HL-60/S4 (cell line): ENCODE data around the gene BBS4.

ENCODE experiments used
- in situ Hi-C: fragments of 300-500 bp; cut with MboI; formaldehyde crosslinking; loops from 2 replicates; pipeline ENCODE4 v1.14.3; 2022; ENCODE audit warnings: low sequenced_read_pairs

BBS4 gene

DNA sequence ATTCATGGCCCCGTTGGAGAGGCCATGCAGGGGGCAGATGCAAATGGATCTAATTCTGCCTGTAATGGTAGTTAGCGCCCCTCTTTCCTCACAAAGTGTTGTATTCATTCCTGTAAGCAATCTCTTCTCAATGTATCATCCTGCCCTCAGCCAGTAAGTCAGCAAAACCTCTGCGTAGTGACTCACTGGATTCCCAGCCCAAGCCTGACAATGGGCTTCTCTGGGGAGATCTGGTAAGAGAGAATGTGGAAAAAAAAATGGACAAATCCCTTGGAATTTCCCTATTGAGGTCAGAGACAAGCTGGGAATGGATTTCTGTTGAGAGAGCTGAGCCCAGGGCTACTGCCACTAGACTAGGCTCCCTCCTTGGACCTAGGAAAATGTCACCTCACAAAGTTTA lies 72.2 kb downstream of the BBS4 start:
- in situ Hi-C loops: no loop called here

DNA sequence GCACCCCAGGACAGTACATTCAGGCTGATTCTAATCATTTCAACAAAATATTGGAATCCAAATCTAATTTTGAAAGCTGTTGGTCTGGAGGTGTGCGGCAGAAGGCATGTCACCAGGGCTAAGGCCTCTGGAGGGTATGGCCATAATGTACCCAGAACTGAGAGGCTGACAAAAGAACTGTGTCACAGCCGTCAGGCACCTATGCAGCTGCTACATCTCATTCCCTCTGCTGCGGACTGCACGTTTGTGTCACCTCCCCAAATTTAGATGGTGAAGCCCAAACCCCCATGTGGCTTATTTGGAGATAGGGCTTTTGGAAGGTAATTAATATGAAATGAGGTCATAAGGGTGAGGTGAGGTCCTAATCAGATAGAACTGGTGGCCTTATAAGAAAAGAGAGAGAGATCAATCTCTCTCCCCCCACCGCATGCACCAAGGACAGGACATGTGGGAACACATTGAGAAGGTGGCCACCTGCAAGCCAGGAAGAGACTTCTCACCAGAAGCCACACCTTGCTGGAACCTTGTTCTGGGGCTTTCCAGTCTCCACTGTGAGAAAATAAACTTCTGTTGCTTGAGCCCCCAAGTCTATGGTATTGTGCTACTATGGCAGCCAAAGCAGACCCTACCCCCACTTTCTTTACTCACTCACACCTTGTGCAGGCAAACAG lies 74.7 kb downstream of the BBS4 start:
- in situ Hi-C loops: no loop called here

DNA sequence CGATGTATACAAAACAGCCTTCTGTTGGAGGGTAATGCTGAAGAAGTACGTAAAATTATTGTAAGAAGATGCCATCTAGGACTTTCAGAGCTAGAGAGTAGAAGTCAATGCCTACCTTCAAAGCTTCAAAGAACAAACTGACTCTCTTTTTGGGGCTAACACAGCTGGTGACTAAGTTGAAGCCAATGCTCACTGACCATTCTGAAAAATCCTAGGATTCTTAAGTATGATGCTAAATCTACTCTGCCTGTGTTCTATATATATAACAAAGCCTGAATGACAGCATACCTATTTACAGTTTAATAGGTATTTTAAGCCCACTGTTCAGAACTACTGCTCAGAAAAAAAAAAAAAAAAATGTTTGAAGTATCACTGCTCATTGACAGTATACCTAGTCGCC lies 78.6 kb downstream of the BBS4 start:
- in situ Hi-C loops: no loop called here

DNA sequence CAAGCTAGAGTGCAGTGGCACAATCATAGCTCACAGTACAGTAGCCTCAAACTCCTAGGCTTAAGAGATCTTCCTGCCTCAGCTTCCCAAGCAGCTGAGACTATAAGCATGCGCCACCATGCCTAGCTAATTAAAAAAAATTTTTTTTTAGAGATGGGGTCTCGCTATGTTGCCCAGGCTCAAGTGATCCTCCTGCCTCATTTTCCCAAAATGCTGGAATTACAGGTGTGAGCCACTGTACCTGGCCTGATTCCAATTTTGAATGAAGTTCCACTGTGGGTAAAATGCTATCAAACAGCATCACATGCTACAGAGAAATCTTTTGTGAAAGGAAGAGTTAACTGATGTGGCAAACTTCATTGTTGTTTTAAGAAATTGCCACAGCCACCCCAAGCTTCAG lies 80.0 kb downstream of the BBS4 start:
- in situ Hi-C loops: no loop called here

DNA sequence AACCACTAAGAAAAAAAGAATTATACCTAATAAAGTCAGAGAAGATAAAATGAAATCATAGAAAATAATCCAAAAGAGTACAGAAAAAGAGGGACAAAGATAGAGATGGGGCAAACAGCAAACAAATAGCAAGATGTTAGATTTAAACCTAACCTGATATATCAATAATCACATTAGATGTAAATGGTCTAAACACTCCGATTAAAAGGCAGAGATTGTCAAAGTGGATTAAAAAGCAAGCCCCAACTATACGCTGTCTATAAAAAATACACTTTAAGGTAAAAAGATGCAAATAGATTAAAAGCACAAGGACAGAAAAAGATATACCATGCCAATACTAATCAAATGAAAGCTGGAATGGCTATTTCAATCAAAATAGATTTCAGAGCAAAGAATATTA lies 80.8 kb downstream of the BBS4 start:
- in situ Hi-C loops: no loop called here

DNA sequence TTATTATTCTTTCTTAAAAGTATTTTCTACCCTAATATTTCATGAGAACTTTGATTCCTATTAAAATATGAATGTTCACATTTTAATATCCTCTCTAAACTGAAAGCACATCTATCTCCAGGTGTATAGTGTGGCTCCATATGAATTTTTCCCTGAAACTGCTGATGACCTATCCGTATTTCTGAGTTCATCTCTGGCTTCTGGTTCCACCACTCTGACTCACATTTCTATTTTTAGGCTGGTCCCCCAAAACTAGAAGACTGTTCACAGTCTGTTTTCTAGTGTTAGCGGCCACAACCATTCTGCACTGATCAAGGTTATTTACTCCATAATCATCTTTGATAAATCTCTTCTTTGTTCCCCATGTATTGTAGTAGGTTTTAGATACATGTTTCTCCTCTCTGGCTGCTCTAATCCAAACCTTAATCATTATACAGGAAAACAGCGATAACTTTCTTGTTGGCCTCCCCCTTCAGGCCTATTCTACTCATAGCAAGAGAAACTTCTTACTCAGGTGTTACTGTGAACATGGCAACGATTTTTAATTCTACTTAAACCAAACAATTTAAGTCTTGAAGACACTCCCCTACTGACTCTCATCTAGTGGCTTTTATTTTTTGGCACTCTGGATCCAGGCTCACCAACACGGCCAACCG lies 84.8 kb downstream of the BBS4 start:
- in situ Hi-C loops: no loop called here

DNA sequence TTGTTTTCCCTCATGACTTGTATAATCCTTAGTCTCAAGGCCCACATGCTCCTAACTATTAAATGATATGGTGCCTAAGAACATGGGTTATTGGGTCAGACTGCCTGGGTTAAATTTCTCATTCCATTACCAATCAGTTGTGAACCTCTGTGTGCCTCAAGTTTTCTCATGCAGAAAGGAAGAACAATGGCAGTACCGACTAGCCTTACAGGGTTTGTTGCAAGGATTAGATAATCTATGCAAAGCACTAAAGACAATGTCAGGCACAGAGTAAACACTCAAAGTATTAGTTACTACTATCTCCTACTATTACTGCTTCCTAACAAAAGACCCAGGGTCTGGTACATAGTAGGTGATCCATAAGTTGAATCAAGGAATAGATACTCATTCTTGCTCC lies 85.3 kb downstream of the BBS4 start:
- in situ Hi-C loops: no loop called here

DNA sequence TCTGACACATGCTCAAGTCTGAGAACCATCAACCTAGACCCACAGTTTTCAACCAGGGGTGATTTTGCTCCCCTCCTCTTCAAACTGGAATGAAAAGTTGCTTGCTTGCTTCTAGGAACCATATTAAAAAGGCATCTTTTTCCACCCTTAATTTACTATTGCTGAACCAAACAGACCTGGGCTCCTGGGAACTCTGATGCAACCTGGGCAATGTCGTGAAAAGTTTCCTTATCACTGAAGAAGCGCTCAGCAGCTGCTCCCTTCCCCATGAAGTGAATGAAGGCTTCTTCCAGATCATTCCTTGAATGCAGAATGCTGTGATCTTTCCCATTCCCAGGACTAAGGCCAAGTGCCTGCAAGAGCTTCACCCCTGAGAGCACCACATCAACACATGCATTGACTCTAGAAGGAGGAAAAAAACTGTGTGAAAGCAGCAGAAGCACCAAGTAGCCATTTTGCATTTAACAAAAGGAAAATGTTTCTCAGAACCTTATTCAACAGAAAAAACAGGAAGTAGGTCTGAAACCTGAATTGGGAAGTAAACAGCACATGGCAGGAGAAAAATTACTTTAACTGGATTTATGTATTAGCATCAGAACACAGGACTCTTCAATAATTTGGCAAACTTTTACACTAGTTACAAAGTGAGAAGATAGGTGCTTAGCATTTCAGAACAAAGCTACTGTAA lies 88.8 kb downstream of the BBS4 start:
- in situ Hi-C loops: no loop called here

DNA sequence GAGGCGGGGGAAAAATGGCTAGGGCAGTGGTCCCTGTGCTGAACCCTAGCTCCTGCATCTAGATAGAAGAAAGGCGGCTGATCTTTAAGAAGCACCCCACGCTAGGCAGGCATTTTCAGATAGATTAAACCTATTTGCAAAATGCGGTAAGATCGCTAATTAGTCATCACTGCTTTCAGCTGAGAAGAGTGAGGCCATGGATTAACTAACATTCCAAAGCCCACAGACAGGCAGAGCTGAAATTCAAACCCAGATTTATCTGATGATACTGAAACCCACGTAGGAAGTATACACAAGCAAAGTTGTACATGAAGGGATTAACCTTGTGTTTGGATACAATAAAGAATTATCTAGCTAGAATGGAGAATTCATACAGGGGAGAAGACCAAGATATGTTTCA lies 92.8 kb downstream of the BBS4 start:
- in situ Hi-C loops: no loop called here

DNA sequence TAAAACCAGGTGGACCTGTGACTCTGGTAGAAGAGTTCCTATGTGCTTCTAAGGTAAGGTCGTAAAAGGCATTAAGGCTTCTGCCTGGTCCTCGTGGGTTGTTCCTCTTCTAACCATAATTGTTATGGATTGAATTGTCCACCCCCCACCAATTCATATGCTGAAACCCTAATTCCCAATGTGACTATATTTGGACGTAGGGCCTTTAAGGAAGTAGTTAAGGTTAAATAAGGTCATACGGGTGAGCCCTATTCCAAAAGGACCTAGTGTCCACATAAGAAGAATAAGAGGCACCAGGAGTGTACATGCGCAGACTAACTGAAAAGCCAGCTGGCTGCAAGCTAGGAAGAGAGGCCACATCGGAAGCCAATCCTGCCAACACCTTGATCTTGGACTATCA lies 95.6 kb downstream of the BBS4 start:
- in situ Hi-C loops: no loop called here

DNA sequence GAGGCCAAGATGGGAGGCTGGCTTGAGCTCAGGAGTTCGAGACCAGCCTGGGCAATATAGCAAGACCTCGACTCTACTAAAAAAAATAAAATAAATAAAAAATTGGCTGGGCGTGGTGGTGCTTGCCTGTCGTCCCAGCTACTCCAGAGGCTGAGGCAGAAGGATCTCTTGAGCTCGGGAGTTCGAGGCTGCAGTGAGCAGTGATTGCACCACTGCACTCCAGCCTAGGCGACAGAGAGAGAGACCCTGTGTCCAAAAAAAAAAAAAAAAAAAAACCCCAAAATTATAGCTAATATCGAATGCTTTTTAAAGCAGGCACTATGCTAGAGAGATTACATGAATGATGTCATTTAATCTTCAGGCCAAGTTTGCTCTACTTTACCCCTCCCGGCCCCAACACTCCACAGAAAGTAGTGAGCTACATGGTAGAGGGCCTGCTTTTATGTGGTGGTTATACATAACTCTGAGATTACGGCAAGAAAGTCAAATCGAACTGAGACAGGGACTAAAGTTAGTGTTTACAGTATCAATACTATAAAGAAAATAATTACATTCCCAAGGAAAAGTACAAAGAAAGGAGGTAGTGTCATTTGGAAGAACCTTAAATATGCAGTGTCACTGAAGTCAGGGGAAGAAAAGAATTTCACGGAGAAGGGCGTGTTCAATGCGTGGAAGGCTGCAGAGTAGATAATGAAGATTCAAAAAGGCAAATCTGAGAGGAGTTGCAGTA lies 96.4 kb downstream of the BBS4 start:
- in situ Hi-C loops: no loop called here

DNA sequence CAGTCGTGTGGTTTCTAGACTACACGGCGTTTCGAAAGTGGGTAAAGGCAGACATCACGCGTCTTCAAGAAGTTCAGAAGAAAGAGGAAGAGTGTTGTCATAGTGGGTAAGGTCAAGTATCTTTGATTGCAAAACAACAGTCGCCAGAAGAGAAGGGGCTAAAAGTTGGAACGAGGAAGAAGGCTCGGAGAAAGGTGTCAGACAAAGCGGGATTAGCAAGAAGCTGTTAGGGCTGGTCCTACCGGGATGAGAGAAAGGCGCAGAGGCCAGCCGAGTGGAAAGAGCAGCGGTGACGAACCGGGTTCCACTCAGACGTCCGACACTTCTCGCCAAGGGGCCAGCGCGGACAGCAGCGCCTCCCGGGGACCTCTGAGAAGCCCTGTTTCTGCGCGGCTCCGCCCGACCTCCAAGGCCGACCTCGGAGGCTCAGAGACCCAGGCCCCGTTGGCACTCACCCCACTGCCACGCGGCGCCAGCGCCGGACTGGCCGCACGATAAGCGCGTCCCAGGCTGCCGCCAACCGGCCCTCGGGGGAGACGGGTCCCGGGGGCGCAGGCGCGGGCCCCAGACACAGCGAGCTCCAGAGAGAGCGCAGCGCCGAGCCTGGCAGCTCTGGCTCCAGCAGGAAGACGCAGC lies 97.1 kb downstream of the BBS4 start:
- in situ Hi-C loops: no loop called here

DNA sequence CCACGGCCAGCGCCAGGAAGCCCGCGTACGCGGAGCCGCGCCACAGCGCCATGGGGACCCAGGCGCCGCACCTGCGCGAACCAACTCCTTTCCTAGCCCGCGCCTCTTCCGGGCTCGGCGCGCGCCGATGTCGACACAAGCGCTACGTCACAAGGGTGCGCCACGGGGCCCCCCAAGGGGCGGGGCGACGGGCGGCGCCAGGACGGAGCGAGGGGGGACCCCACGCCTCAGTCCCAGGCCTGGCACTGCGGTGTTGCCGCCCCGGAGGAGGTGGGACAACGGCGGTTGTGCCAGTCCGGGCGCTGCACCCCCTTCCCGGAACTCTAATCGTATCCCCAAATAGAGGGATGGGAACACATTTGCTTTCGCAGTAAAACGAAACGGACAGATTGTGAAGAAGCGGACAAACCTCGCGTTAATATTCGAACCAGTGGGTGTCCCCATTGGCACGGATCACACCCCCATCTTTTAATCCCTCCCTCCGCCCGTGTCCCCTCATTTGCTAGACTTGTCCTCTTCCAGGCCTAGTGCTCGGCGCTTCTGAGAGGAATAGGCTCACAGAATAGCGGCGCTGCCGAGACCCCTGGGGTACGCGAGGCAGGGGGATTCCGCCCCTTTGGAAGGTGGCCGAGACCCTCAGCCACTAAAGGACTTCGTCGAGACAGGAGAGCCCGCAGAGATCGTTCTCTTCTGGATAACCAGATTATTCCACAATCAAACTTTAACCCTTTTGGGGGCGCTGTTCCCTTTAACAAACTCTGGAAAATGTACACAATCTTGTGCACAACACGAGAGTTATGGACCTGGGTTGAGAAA lies 97.8 kb downstream of the BBS4 start, which contains the start of gene ADPGK:
TSS of gene ADPGK (minus strand) at position 119 of the 816 bp plus-strand sequence. CDS start at position 52, 67 bp downstream.
- in situ Hi-C loops: no loop called here

DNA sequence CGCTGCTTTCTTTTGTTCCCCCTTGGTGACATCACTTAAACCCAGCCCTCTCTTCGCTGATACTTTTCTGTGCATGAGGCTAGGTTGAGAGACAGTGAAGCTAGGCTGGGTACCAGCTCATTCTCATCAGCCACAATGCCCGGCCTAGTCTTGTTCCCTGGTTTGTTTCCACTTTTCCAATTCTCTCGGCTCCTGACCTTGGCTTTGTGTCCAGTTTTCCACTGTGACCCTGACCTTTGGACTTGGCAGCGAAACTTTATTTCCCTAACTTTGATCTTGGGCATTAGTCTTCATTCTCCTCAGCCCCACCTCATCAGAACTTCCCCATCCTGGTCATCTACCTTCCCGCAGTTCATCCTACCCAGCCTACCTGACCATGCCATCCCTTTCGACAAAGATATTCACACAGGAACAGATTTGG lies 98.5 kb downstream of the BBS4 start:
- in situ Hi-C loops: no loop called here

DNA sequence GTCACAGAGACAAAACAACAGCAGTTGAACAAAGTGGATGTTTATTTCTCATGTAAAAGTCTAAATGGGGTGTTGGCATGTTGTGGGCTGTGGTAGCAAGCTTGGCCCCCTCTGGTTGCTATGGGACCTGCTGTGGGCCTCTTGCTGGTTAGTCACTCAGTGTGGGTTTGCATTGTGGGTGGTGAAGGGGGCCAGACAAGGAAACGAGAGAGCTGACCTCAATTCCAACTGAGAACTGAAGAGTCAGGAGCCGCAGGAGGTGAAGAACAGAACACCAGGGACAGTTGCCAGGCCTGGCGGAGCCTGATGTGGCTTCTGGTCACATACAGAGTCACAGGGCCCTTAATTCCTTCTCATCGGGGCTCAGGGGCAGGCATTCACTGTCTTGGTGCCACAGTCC lies 99.4 kb downstream of the BBS4 start:
- in situ Hi-C loops: no loop called here

DNA sequence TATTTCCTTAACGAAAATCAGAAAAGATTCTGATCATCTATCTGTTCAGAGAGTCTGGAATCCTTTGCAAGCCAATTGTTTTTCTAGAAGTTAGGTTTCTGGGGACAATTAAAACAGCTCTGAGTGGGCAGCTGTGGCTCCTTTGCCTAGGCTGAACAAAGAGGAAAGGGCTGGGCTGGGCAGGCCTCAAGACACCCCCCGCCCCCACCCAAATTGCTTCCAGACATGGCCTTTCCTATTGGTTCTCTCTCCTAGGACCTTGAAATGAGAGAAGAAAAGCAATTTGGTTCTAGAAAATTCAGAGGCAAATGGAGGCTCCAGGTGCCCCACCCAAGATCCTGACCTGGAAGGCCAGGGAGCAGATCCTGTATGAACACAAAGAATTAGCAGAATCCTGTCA lies 99.8 kb downstream of the BBS4 start:
- in situ Hi-C loops: no loop called here

DNA sequence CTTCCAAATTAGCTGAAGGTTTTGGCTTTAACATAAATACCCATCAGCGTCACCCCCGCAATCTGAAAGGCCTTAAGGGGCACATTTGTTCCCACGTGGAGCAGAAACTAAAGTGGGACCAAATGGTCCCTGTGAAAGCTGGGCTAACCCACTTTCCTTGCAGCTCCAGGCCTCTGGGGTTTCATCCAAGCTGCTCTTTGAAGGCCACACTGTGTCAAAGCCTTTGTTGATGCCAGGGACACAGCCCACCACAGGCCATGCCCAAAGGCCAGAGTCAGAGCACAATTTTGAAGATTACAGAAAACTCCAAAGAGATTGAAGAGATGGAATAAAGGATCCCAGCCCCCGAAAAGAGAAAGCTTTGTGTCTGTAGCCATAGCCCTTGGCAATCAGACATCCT lies 100.2 kb downstream of the BBS4 start:
- in situ Hi-C loops: no loop called here

DNA sequence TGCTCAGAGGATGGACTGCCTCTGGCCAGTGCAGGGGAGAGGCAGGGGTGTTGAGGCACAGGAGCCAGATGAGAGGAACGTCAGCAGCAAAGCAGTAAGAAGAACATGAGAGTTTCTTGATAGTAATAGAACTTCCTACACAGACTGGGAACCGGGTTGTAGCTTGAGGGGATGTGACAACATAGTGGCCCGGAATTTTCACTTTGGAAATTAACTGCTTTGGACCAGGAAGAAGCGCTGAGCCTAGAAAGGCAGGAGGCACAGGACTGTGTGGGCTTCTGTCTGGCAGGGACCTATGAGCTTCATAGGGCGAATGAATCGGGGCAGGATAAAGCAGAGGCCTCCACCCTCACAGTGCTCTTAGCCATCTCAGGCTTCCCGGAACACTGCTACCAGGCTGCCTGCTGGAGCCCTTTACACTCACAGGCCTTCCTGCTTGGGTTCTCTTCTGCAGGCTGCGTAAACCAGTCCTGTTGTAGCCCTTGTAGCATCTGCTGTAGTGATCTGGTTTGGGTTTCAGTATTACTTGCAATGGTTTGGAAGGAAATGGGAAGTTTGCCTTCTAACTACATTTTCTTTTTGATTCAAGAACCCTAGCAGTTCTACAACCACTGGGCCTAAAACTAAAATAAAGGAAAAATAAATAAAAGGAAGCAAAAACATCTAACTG lies 100.8 kb downstream of the BBS4 start:
- in situ Hi-C loops: no loop called here

DNA sequence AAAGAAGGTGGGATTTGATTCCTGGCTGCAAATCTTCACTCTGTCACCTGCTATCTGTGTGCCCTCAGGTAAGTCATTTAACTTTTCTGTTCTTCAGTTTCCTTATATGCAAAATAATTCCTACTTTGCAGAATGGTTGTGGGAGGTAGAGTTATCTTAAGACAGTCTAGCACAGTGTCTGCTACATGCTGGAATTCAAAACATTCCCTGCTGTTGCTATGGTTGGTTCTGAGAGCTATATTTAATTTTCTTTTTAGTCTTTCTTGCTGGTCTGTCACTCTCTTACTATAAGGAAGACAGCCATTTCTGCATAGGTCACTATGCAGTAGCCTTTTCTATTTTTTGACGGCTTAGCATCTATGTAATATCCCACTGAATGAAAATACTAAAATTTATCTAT lies 101.5 kb downstream of the BBS4 start:
- in situ Hi-C loops: no loop called here
